H9 (cell line): ENCODE data around the gene GMPS. TPM values are rescaled to one million over a fixed set of nuclear protein-coding genes. Genes with fewer than 3 reads are reported as not detected.
A peak's percentile ranks its signal among the peaks of the same experiment; 100 is the strongest.

Experiments
- DNase-seq: peaks from one replicate; pipeline ENCODE4 v3.0.0-alpha.2; 2017
- H2AFZ ChIP-seq: one replicate; pipeline ENCODE4 v1.6.1; 2013; ENCODE audit warnings: mild to moderate bottlenecking, low read length, control low read depth, moderate library complexity
- H2AK5ac ChIP-seq: 2 replicates; pipeline ENCODE4 v1.6.1; 2013; ENCODE audit warnings: low read length, control low read depth, mixed read lengths; ENCODE audit not compliant: insufficient read length
- H2BK120ac ChIP-seq: one replicate; pipeline ENCODE4 v1.6.1; 2013; ENCODE audit warnings: low read depth, mild to moderate bottlenecking, low read length, control low read depth, inconsistent platforms; ENCODE audit not compliant: poor library complexity, severe bottlenecking
- H2BK12ac ChIP-seq: 2 replicates; pipeline ENCODE4 v1.6.1; 2013; ENCODE audit warnings: low read length, control low read depth, mixed read lengths, low read depth; ENCODE audit not compliant: insufficient read length
- H2BK15ac ChIP-seq: 2 replicates; pipeline ENCODE4 v1.6.1; 2013; ENCODE audit warnings: low read depth, low read length, control low read depth
- H2BK20ac ChIP-seq: one replicate; pipeline ENCODE4 v1.6.1; 2013; ENCODE audit warnings: low read depth, mild to moderate bottlenecking, low read length, control low read depth, inconsistent platforms; ENCODE audit not compliant: poor library complexity, severe bottlenecking
- H2BK5ac ChIP-seq: 2 replicates; pipeline ENCODE4 v1.6.1; 2013; ENCODE audit warnings: low read length, control low read depth, mixed read lengths; ENCODE audit not compliant: insufficient read length
- H3K14ac ChIP-seq: 2 replicates; pipeline ENCODE4 v1.6.1; 2013; ENCODE audit warnings: low read length, control low read depth; ENCODE audit not compliant: insufficient read depth
- H3K18ac ChIP-seq: 2 replicates; pipeline ENCODE4 v1.6.1; 2013; ENCODE audit warnings: low read depth, mild to moderate bottlenecking, mixed read lengths, low read length, control low read depth; ENCODE audit not compliant: insufficient read length
- H3K23ac ChIP-seq: 2 replicates; pipeline ENCODE4 v1.6.1; 2013; ENCODE audit warnings: low read length, control low read depth, mixed read lengths, low read depth; ENCODE audit not compliant: insufficient read length
- H3K23me2 ChIP-seq: 2 replicates; pipeline ENCODE4 v1.6.1; 2013; ENCODE audit warnings: low read depth, mild to moderate bottlenecking, mixed read lengths, low read length, control low read depth; ENCODE audit not compliant: insufficient read length, poor library complexity, severe bottlenecking
- H3K27ac ChIP-seq: 2 replicates; pipeline ENCODE4 v1.5.1; 2013; ENCODE audit warnings: low read length, control low read depth, mixed read lengths, low read depth; ENCODE audit not compliant: insufficient read length
- H3K27me3 ChIP-seq: 2 replicates; pipeline ENCODE4 v1.6.1; 2013; ENCODE audit warnings: low read length, control low read depth, inconsistent platforms; ENCODE audit not compliant: insufficient read depth
- H3K4ac ChIP-seq: 2 replicates; pipeline ENCODE4 v1.6.1; 2013; ENCODE audit warnings: low read depth, mild to moderate bottlenecking, control low read depth, inconsistent platforms, low read length, moderate library complexity
- H3K4me1 ChIP-seq: 2 replicates; pipeline ENCODE4 v1.6.1; 2013; ENCODE audit warnings: low read length, control low read depth, inconsistent platforms; ENCODE audit not compliant: insufficient read depth
- H3K4me2 ChIP-seq: 2 replicates; pipeline ENCODE4 v1.6.1; 2013; ENCODE audit warnings: low read length, control low read depth, mixed read lengths; ENCODE audit not compliant: insufficient read length, insufficient read depth
- H3K56ac ChIP-seq: 2 replicates; pipeline ENCODE4 v1.6.1; 2013; ENCODE audit warnings: low read depth, mild to moderate bottlenecking, mixed read lengths, low read length, control low read depth; ENCODE audit not compliant: insufficient read length
- H3K79me1 ChIP-seq: 2 replicates; pipeline ENCODE4 v1.6.1; 2013; ENCODE audit warnings: low read depth, mild to moderate bottlenecking, moderate library complexity, low read length, control low read depth, inconsistent platforms; ENCODE audit not compliant: insufficient read depth, poor library complexity, severe bottlenecking
- H3K79me2 ChIP-seq: 2 replicates; pipeline ENCODE4 v1.6.1; 2013; ENCODE audit warnings: low read length, control low read depth, inconsistent platforms; ENCODE audit not compliant: insufficient read depth
- H3K9ac ChIP-seq: 2 replicates; pipeline ENCODE4 v1.6.1; 2013; ENCODE audit warnings: low read length, control low read depth, mixed read lengths; ENCODE audit not compliant: insufficient read length; ENCODE audit errors: extremely low read depth
- H3K9me3 ChIP-seq: one replicate; pipeline ENCODE4 v1.6.1; 2013; ENCODE audit warnings: low read depth, low read length, inconsistent platforms; ENCODE audit not compliant: control insufficient read depth
- H3T11ph ChIP-seq: one replicate; pipeline ENCODE4 v1.6.1; 2013; ENCODE audit warnings: mild to moderate bottlenecking, low read length, control low read depth, inconsistent platforms
- H4K20me1 ChIP-seq: one replicate; pipeline ENCODE4 v1.6.1; 2013; ENCODE audit not compliant: control insufficient read depth, insufficient read length, insufficient read depth
- H4K5ac ChIP-seq: 2 replicates; pipeline ENCODE4 v1.6.1; 2013; ENCODE audit warnings: low read depth, mild to moderate bottlenecking, mixed read lengths, low read length, control low read depth; ENCODE audit not compliant: insufficient read length
- H4K8ac ChIP-seq: replicated peaks from 2 replicates; pipeline ENCODE4 v1.6.1; 2013; ENCODE audit warnings: low read length, control low read depth, mixed read lengths, low read depth; ENCODE audit not compliant: insufficient read length
- H4K91ac ChIP-seq: 2 replicates; pipeline ENCODE4 v1.6.1; 2013; ENCODE audit warnings: low read depth, mild to moderate bottlenecking, moderate library complexity, mixed read lengths, low read length, control low read depth; ENCODE audit not compliant: insufficient read length
- H3K27ac Mint-ChIP-seq, 3 experiments: 2 replicates in 2 of 3; 3 replicates in 1 of 3; pipeline ENCODE4 v1.8.0; 2020 to 2021; ENCODE audit warnings: mixed read lengths in 3 of 3, mild to moderate bottlenecking in 1 of 3, moderate library complexity in 1 of 3
- H3K27me3 Mint-ChIP-seq: 2 replicates; pipeline ENCODE4 v1.8.0; 2021; ENCODE audit warnings: low read depth, mild to moderate bottlenecking, moderate library complexity, mixed read lengths
- H3K36me3 Mint-ChIP-seq, 3 experiments: 2 replicates in 2 of 3; 3 replicates in 1 of 3; pipeline ENCODE4 v1.8.0; 2020 to 2021; ENCODE audit warnings: low read depth in 3 of 3, mixed read lengths in 3 of 3; ENCODE audit not compliant: insufficient read depth in 1 of 3
- H3K4me1 Mint-ChIP-seq, 2 experiments: 2 replicates each; pipeline ENCODE4 v1.8.0; 2020; ENCODE audit warnings: mixed read lengths in 2 of 2
- H3K4me3 Mint-ChIP-seq, 2 experiments: 2 replicates in 1 of 2; 3 replicates in 1 of 2; pipeline ENCODE4 v1.8.0; 2020 to 2021; ENCODE audit warnings: mild to moderate bottlenecking in 2 of 2, mixed read lengths in 2 of 2, moderate library complexity in 1 of 2
- H3K9me3 Mint-ChIP-seq, 2 experiments: 2 replicates in 1 of 2; 3 replicates in 1 of 2; pipeline ENCODE4 v1.8.0; 2020; ENCODE audit warnings: mild to moderate bottlenecking in 2 of 2, mixed read lengths in 2 of 2, moderate library complexity in 1 of 2
- CTCF ChIP-seq: fragments of 200-600 bp; sonication (generic); conservative IDR thresholded peaks from 3 replicates; pipeline ENCODE4 v1.8.0; 2021; ENCODE audit warnings: antibody characterized with exemption, mild to moderate bottlenecking
- WGBS: extraction: QIAGEN DNeasy Blood & Tissue Kit; methylation state at CpG from one replicate; pipeline ENCODE4 v1.1.7; 2013; ENCODE audit warnings: missing lambda C conversion rate, low lambda C conversion rate, mixed read lengths; ENCODE audit not compliant: insufficient read length; ENCODE audit errors: extremely low coverage; 5-methylcytosine and 5-hydroxymethylcytosine counted together
- total RNA-seq: library from RNA; stranded (reverse); gene quantifications from 2 replicates; pipeline ENCODE4 v1.2.1, GENCODE V29; 2021

GMPS gene
- total RNA-seq, 1 experiment from 2014 or later = 142 TPM

- Mint-ChIP-seq H3K4me3 (no peak overlapping the region), H3K4me1 (no peaks in the 10 kb centered on the region), H3K27me3 (no peaks in the 10 kb centered on the region), H3K36me3 (peaks cover 55 to 95% (median 82%) of the 10 kb centered on the region in 3 experiments; a peak in 6 of 7 replicates), H3K9me3 (no peaks in the 10 kb centered on the region), H3K27ac (peak overlapping the region in 1 of 3 experiments; percentile 11; a peak in 5 of 7 replicates)
- peaks cover 3% of the 10 kb centered on the region for H3K79me1 ChIP-seq
- H3K14ac ChIP-seq = no peak overlapping the region
- H4K20me1 ChIP-seq = no peaks in the 10 kb centered on the region
- no peak for DNase-seq
- H4K8ac ChIP-seq = no peak overlapping the region
- H2BK15ac ChIP-seq = no peak overlapping the region
- no peak overlapping the region for H2BK20ac ChIP-seq
- H3K27me3 ChIP-seq = no peaks in the 10 kb centered on the region
- H3K4me1 ChIP-seq = no peaks in the 10 kb centered on the region
- no peak overlapping the region for H2BK5ac ChIP-seq
- no peak overlapping the region for H3K18ac ChIP-seq
- H3K27ac ChIP-seq = no peak overlapping the region
- H3K9me3 ChIP-seq = no peaks in the 10 kb centered on the region
- H3K56ac ChIP-seq = no peak overlapping the region
- H4K5ac ChIP-seq = no peak overlapping the region
- H2AK5ac ChIP-seq = no peak overlapping the region
- no peak overlapping the region for H3K9ac ChIP-seq
- H3K79me2 ChIP-seq = no peaks in the 10 kb centered on the region
- no peak overlapping the region for H4K91ac ChIP-seq
- H3T11ph ChIP-seq = no peak overlapping the region
- WGBS = no CpG with 5 or more reads among the region's 1 CpG
- no peak overlapping the region for H3K4me2 ChIP-seq
- no peak overlapping the region for H3K4ac ChIP-seq
- no peak overlapping the region for H2AFZ ChIP-seq
- H2BK120ac ChIP-seq = no peak overlapping the region
- no peaks in the 10 kb centered on the region for H3K23me2 ChIP-seq
- no peak for TF ChIP-seq CTCF
- H2BK12ac ChIP-seq = no peak overlapping the region
- H3K23ac ChIP-seq = no peak overlapping the region
Measured at GRCh38 chr3:155912579-155913190, 42.2 kb downstream of the GMPS start.
